Lung (tissue), 12 donors: Measurements from ENCODE around the gene MRTFB. TPM values are rescaled to one million over a fixed set of nuclear protein-coding genes. Genes with fewer than 3 reads are reported as not detected.
A peak's percentile ranks its signal among the peaks of the same experiment; 100 is the strongest.

ENCODE experiments used
- ATAC-seq: fragments of 200-7000 bp; cut with Tn5 transposase; one replicate; pipeline ENCODE4 v1.9.1; 2020; ENCODE audit warnings: moderate number of reproducible peaks; ENCODE audit not compliant: insufficient read depth, low FRiP score
- DNase-seq, 3 donors: peaks; one replicate each; pipeline ENCODE4 v3.0.0-alpha.2; 2013 to 2017
- H3K27ac ChIP-seq, 2 donors: one replicate each; pipeline ENCODE4 v1.5.1; 2013; ENCODE audit warnings: mild to moderate bottlenecking in 2 of 2, moderate library complexity in 2 of 2, control low read depth in 1 of 2, inconsistent platforms in 1 of 2, low read depth in 1 of 2, low read length in 1 of 2
- H3K27me3 ChIP-seq, 3 donors: one replicate each; pipeline ENCODE4 v1.5.1; 2013; ENCODE audit warnings: low read length in 2 of 3; ENCODE audit not compliant: control insufficient read depth in 3 of 3, insufficient read depth in 3 of 3
- H3K36me3 ChIP-seq, 4 donors: one replicate each; pipeline ENCODE4 v1.5.1; 2013; ENCODE audit warnings: low read length in 4 of 4, mild to moderate bottlenecking in 1 of 4, moderate library complexity in 1 of 4; ENCODE audit not compliant: control insufficient read depth in 4 of 4, insufficient read depth in 4 of 4
- H3K4me1 ChIP-seq, 5 donors: one replicate each; pipeline ENCODE4 v1.5.1; 2013; ENCODE audit warnings: low read length in 5 of 5, mild to moderate bottlenecking in 2 of 5, moderate library complexity in 1 of 5; ENCODE audit not compliant: control insufficient read depth in 5 of 5, insufficient read depth in 5 of 5
- H3K4me3 ChIP-seq: one replicate; pipeline ENCODE4 v1.5.1; 2013; ENCODE audit warnings: mild to moderate bottlenecking, control low read depth, moderate library complexity
- H3K9ac ChIP-seq, 2 donors: one replicate each; pipeline ENCODE4 v1.5.1; 2013; ENCODE audit warnings: low read length in 2 of 2, control low read depth in 1 of 2; ENCODE audit not compliant: insufficient read depth in 1 of 2
- H3K9me3 ChIP-seq, 4 donors: one replicate each; pipeline ENCODE4 v1.5.1; 2013; ENCODE audit warnings: low read length in 3 of 4, mild to moderate bottlenecking in 1 of 4, moderate library complexity in 1 of 4; ENCODE audit not compliant: control insufficient read depth in 4 of 4, insufficient read depth in 3 of 4
- CTCF ChIP-seq: IDR thresholded peaks from 2 replicates; pipeline ENCODE4 v1.5.1; 2012; ENCODE audit warnings: mild to moderate bottlenecking; ENCODE audit errors: control extremely low read depth, extremely low read depth
- WGBS, 2 donors: extraction: QIAGEN DNeasy Blood & Tissue Kit; methylation state at CpG; one replicate each; pipeline ENCODE4 v1.1.7; 2013; 5-methylcytosine and 5-hydroxymethylcytosine counted together
- polyA plus RNA-seq, 2 donors: library from polyadenylated mRNA; stranded (reverse); fragments of 200-250 nt; gene quantifications; one replicate each; pipeline ENCODE4 v1.2.1, GENCODE V29; 2013
- total RNA-seq, 2 donors: library from RNA; depleted of rRNA in 1 of 2; stranded (reverse); fragments of >200 nt in 1 of 2; gene quantifications; one replicate each; pipeline ENCODE4 v1.2.1, GENCODE V29; 2014 to 2021
- donor health status: control.
- donor health status: control.
- donor health status: Bipolar disorder and iron deficiency.
- donor health status: healthy.
- donor health status: DM: yes; HTN: yes; CAD: no.

Gene MRTFB
- total and polyA plus RNA-seq, 4 donors: 8.8 to 50.9 (median 27.8) TPM

- H3K9ac ChIP-seq: peak overlapping the region in 1 of 2 donors; percentile 77
- ATAC-seq (peak; percentile 87), DNase-seq (peak; percentile 96 to 97 (median 97))
- no peaks in the 10 kb centered on the region for H3K36me3 ChIP-seq
- H3K4me1 ChIP-seq: peaks cover 0 to 10% (median 0%) of the 10 kb centered on the region in 5 donors
- TF ChIP-seq CTCF: no peak
- H3K9me3 ChIP-seq: peaks cover 0 to 6% (median 1%) of the 10 kb centered on the region in 4 donors
- peak overlapping the region; percentile 82 for H3K4me3 ChIP-seq
- H3K27me3 ChIP-seq: no peaks in the 10 kb centered on the region
- peak overlapping the region; percentile 71 to 81 for H3K27ac ChIP-seq
- WGBS, 2 donors: 0 to 1% methylated on average over 71 to 72 of the region's 72 CpGs
These were observed 214.6 kb downstream of the MRTFB start for GRCh38 chr16:14285513-14286367.

GRCh38 chr16:14286368-14287230 lies 215.5 kb downstream of the MRTFB start:
- no peaks in the 10 kb centered on the region for H3K27me3 ChIP-seq
- ATAC-seq: no peak
- peak overlapping the region in 1 of 2 donors; percentile 61 for H3K27ac ChIP-seq
- peak; percentile 24 to 70 (median 68) for DNase-seq
- peaks cover 0 to 10% (median 0%) of the 10 kb centered on the region in 5 donors for H3K4me1 ChIP-seq
- H3K9me3 ChIP-seq: peaks cover 0 to 6% (median 1%) of the 10 kb centered on the region in 4 donors
- no peak for TF ChIP-seq CTCF
- no peak overlapping the region for H3K4me3 ChIP-seq
- no peak overlapping the region for H3K9ac ChIP-seq
- H3K36me3 ChIP-seq: no peaks in the 10 kb centered on the region
- WGBS, 2 donors: 29 to 30% methylated on average over 30 to 31 of the region's 31 CpGs

GRCh38 chr16:14289692-14290340 lies 218.7 kb downstream of the MRTFB start:
- no peak for TF ChIP-seq CTCF
- peaks cover 0 to 6% (median 1%) of the 10 kb centered on the region in 4 donors for H3K9me3 ChIP-seq
- no peak overlapping the region for H3K9ac ChIP-seq
- H3K36me3 ChIP-seq: no peaks in the 10 kb centered on the region
- 47 to 51% methylated on average over 9 of the region's 9 CpGs for WGBS, 2 donors
- peak in 1 of 3 donors; percentile 13 for DNase-seq
- H3K4me3 ChIP-seq: no peak overlapping the region
- peaks cover 0 to 9% (median 0%) of the 10 kb centered on the region in 5 donors for H3K4me1 ChIP-seq
- H3K27ac ChIP-seq: no peak overlapping the region
- no peak for ATAC-seq
- H3K27me3 ChIP-seq: no peaks in the 10 kb centered on the region
